GM12892 (cell line): ENCODE data around the gene STOX2.

Experiments
- POLR2A ChIP-seq: IDR thresholded peaks from 2 replicates; pipeline ENCODE4 v1.6.1; 2011; ENCODE audit warnings: low read depth, low read length, control low read depth
- TAF1 ChIP-seq: IDR thresholded peaks from 2 replicates; pipeline ENCODE4 v1.6.1; 2011; ENCODE audit warnings: low read depth, mild to moderate bottlenecking, control low read depth, low read length, borderline replicate concordance

- TF ChIP-seq POLR2A (no peak), TAF1 (no peak)
Observed at GRCh38 chr4:183924362-183925044, 19.4 kb downstream of the STOX2 start.
